Left colon (tissue), 2 donors: ENCODE data around the gene BAD. TPM values are rescaled to one million over a fixed set of nuclear protein-coding genes. Genes with fewer than 3 reads are reported as not detected.

Experiments
- ATAC-seq: fragments of 200-7000 bp; cut with Tn5 transposase; one replicate; pipeline ENCODE4 v1.9.1; 2020; ENCODE audit warnings: mild to moderate bottlenecking, moderate library complexity
- DNase-seq, 2 donors: peaks; one replicate each; pipeline ENCODE4 v3.0.0-alpha.2; 2020
- intact Hi-C, 2 donors: fragments of 100-400 bp; cut with DNase I in 1 of 2; cut with micrococcal nuclease in 1 of 2; formaldehyde crosslinking; loops; one replicate each; pipeline versions ENCODE4 v1.11.2 to v1.14.0; 2022; cut with DNase I, micrococcal nuclease
- total RNA-seq, 2 donors: library from RNA; stranded (reverse); fragmentation: NEBNext Ultra II Directional; extraction: Animal tissue kit (Norgen Biotek cat#: 25700); gene quantifications; one replicate each; pipeline ENCODE4 v1.2.1, GENCODE V29; 2021
- donor health status: DM: no; HTN: no; CAD: no.
- donor health status: DM: yes; HTN: yes; CAD: no.

The BAD gene
- total RNA-seq, 2 donors from 2014 or later: 83.9 to 90.0 TPM

- ATAC-seq (peak; percentile 26), DNase-seq (peak in 1 of 2 donors; percentile 59)
- intact Hi-C loops: loop anchor here in 1 of 2 donors (10.0 kb wide), 1 partner anchor 81 kb away; the partner anchor contains the start of gene FERMT3
These were observed 1.7 kb upstream of the BAD start for GRCh38 chr11:64285885-64286800.

DNA sequence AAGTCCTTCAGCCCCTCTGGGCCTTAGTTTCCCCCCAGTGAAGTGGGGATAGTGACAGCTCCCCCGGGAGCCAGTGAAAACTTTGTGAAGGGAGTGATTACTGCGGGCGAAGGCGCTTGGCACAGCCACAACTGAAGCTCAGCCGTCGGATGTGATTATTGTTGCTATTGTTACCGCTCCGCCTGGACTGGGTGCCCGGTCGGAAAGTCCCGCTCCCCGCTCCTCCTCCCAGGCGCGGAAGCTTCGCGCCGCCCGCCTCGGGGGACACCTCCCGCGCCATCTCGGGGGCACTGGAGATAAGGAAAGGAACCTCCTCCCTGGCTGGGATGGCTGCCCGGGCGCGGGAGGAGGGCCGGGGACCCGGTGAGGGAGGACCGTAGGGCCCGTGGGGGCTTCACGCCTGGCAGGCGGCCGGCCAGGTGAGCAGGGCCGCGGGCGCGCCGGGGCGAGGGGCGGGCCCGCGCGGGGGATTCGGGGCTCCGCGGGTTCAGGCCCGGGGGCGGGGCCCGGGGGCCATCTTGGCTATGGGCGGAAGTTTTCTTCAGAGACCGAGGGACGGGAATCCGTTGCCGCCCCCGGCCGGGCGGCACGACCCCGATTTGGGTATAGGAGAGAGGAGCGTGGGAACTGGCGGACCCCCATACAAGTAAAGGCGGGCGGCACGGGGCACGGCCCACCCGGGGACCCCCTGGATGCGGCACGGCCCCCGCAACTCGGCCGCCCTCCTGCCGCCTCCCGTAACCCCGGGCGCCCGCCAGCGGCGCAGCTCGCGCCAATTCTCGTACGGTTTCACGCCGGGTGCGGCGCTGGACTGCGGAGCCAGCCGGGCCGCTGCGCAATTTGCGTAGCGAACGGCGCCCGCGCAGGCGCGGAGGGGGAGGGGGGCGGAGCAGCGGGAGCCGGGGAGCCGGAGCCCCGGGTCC, 758 bp upstream of the BAD start, which contains the start of gene GPR137:
GPR137 (plus strand) TSS at position 887 of the 923 bp plus-strand sequence. CDS start 677 bp downstream, outside the sequence.
- DNase-seq (peak; percentile 86 to 90), ATAC-seq (peak; percentile 68)
- intact Hi-C loops: loop anchor here in 1 of 2 donors (10.0 kb wide), 1 partner anchor 80 kb away; the partner anchor contains the start of gene FERMT3

GRCh38 chr11:64283092-64283491, 1.4 kb downstream of the BAD start:
- intact Hi-C loops: loop anchor here in 1 of 2 donors (10.0 kb wide), 1 partner anchor 78 kb away; the partner anchor contains the start of gene FERMT3
- DNase-seq (no peak), ATAC-seq (no peak)

DNA sequence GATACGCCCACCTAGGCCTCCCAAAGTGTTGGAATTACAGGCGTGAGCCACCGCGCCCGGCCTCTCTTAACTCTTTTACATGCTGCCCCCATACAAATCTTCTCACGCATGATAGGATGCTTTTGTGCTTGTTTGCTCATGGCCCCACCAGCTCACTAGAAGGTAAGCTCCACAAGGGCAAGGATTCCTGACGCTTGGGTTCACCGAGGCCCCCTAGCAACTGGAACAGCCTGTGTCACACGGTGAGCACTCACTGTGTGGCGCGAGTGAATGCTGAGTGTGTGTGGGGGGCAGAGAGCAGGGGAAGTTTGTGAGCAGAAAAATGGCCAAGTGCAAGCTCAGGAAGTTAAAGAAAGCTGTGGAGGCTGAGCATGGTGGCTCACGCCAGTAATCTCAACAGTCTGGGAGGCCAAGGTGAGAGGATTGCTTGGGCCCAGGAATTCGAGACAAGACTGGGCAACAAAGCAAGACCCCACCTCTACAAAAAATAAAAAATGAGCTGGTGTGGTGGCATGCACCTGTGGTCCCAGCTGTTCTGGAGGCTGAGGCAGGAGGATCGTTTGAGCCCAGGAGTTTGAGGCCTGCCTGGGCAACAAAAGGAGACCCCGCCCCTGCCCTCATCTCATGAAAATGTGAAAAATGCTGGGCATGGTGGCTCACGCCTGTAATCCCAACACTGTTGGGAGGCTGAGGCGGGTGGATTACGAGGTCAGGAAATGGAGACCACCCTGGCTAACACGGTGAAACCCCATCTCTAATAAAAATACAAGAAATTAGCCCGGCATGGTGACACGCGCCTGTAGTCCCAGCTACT, 2.3 kb downstream of the BAD start:
- ATAC-seq (no peak), DNase-seq (no peak)
- intact Hi-C loops: loop anchor here in 1 of 2 donors (10.0 kb wide), 1 partner anchor 77 kb away; the partner anchor contains the start of gene FERMT3

GRCh38 chr11:64278576-64279190, 5.8 kb downstream of the BAD start:
- intact Hi-C loops: no loop called here
- DNase-seq (no peak), ATAC-seq (no peak)

- DNase-seq: peak; percentile 76 to 85
- peak; percentile 79 for ATAC-seq
- intact Hi-C loops: no loop called here
These were observed 7.6 kb downstream of the BAD start for GRCh38 chr11:64276653-64277431.

DNA sequence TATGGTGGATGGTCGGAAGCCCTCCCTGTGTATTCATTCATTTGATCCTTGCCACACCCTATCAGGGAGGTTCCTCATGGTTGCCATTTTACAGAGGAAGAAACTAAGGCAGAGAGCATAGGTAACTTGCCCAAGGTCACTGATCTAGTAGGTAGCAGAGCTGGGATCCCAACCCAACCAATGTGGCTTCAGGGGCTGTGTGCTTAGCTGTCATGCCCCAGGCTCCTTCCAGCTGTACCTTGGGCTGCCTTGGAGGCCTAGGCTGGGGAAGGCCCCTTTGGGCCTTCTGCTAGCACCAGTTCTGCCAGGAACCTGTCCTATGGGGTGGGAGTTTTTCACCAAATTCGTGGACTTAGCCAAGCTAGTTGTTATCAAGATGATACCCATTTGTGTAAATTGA, 8.6 kb downstream of the BAD start:
- DNase-seq (no peak), ATAC-seq (no peak)
- intact Hi-C loops: no loop called here

DNA sequence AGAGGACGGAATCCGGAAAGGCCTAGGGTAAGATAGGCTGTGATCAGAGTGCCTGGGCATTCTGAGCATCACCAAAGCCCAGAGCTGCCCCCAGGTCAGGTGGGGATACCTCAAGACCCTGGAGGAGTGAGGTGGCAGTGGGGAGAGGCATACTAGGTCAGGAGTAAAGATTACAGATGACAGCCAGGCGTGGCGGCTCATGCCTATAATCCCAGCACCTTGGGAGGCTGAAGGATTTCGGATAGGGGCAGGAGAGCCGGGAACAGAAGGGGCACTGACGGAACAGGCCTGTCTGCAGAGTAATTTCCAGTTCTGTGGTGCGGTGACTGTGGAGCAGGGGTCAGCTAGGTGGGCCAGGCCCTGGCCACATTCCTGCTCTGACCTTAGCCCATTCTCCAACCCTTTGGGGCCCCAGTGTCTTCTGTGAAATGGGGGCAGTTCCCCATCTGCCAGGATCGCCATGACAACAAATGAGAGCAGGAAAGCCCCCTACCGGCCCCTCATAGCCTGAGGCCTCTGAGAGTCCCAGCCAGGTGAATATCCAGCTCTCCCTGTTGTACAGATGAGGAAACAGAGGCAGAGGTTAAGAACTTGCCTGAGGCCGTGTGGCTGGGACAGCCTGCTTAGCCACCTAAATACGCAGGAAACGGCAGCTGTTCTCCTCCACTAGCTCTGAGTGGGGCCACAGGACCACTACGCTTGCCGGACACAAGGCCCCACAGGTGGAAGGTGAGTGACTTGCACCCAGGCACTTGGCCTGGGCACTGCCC, 9.2 kb downstream of the BAD start:
- no peak for DNase-seq
- ATAC-seq: no peak
- intact Hi-C loops: no loop called here

GRCh38 chr11:64269540-64270220, 14.8 kb downstream of the BAD start:
- intact Hi-C loops: no loop called here
- ATAC-seq (peak; percentile 68), DNase-seq (peak; percentile 97 to 99)

- intact Hi-C loops: no loop called here
- peak; percentile 25 for ATAC-seq
- DNase-seq: peak; percentile 75 to 81
These were observed 15.4 kb downstream of the BAD start for GRCh38 chr11:64268893-64269539.

DNA sequence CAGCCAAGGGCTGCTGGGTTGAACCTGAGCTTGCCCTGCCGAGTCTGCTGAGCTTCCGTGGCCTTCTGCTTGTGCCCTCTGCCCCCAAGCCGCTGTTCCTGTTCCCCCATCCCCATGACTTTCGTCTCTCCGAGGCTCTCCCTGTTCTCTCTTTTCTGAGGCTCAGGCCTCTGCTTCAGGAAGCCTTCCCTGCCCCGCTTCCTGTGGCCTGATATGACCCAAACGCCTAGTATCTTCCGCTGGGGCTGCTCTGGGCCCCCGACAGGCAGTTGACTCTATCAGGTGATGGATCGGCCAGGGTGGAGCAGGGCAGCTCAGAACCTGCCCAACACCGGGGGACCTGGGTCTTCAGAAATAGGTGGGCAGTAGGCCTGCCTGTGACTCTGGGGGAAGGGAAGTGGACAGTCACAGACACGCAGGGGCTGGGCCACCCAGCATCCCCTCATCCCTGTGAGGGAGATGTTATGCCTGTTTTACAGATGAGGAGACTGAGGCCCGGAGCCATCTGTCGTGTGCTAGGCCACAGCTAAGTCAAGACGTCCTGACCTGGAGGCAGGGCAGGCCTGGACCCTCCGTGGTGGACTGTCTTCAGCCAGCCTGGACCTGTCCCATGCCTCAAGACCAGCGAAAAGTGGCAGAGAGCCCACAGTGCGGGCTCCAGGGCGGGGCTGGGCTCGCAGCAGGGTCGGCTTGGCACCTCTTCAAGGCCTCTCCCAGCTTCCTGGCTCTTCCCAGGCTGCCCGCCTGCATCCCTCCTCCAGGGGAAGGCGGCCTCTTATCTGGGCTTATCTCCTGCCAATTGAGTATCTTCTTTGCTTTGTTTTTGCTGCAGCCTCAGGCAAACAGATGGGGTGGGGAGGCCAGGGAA, 16.2 kb downstream of the BAD start:
- DNase-seq: peak; percentile 83 to 85
- ATAC-seq: peak; percentile 25
- intact Hi-C loops: no loop called here

GRCh38 chr11:64267207-64267945, 17.1 kb downstream of the BAD start:
- ATAC-seq (no peak), DNase-seq (peak in 1 of 2 donors; percentile 37)
- intact Hi-C loops: no loop called here

- intact Hi-C loops: no loop called here
- DNase-seq (no peak), ATAC-seq (no peak)
These were observed 18.1 kb downstream of the BAD start for GRCh38 chr11:64266339-64266738.
